Ectodermal cell (in vitro differentiated cells): ENCODE results near the gene DOCK6.
"Not testable (repeated sequence)": the region's sequence is repeated elsewhere in the genome, so short reads cannot be mapped to it uniquely, and the experiment has no call there.

Experiments
- H3K27ac ChIP-seq: 2 replicates; pipeline ENCODE4 v1.7.0; 2013; ENCODE audit warnings: mild to moderate bottlenecking, low read depth, low read length; ENCODE audit not compliant: insufficient read depth, poor library complexity, severe bottlenecking
- H3K27me3 ChIP-seq: 2 replicates; pipeline ENCODE4 v1.7.0; 2013; ENCODE audit warnings: mild to moderate bottlenecking, low read length; ENCODE audit not compliant: insufficient read depth, control insufficient read depth, poor library complexity, severe bottlenecking
- H3K36me3 ChIP-seq: one replicate; pipeline ENCODE4 v1.7.0; 2013; ENCODE audit warnings: low read length; ENCODE audit not compliant: control insufficient read depth, insufficient read depth
- H3K4me1 ChIP-seq: one replicate; pipeline ENCODE4 v1.7.0; 2013; ENCODE audit warnings: low read length; ENCODE audit not compliant: control insufficient read depth, insufficient read depth
- H3K4me3 ChIP-seq: 2 replicates; pipeline ENCODE4 v1.7.0; 2013; ENCODE audit warnings: low read depth, low read length, control low read depth; ENCODE audit not compliant: insufficient read depth
- H3K9me3 ChIP-seq: 2 replicates; pipeline ENCODE4 v1.7.0; 2013; ENCODE audit warnings: mild to moderate bottlenecking, low read length, moderate library complexity; ENCODE audit not compliant: control insufficient read depth
- WGBS, 2 experiments: methylation state at CpG; one replicate each; pipeline ENCODE4 v1.1.7; 2013; ENCODE audit warnings: missing lambda C conversion rate in 2 of 2; 5-methylcytosine and 5-hydroxymethylcytosine counted together

Gene DOCK6

DNA sequence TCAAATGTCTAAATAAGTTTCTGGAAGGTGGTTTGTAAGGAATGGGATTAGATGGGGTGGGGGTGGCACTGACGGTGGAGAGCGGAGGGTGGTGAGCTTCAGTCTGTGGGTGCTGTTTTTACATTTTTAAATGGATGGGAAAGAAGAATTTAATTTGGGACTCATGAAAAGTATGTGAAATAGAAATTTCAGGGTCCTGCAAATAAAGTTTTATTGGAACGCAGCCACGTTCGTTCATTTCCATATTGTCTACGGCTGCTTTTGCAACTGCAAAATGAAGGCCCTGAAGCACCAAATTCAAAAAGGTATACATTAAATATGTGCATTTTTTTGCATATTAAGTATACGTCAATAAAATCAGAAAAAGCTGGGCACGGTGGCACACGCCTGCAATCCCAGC lies 74.9 kb downstream of the DOCK6 start:
- no peaks in the 10 kb centered on the region for H3K4me1 ChIP-seq
- no peak overlapping the region for H3K27ac ChIP-seq
- no peaks in the 10 kb centered on the region for H3K9me3 ChIP-seq
- WGBS, 2 experiments = 97% methylated on average over 9 of the region's 9 CpGs
- no peaks in the 10 kb centered on the region for H3K36me3 ChIP-seq
- H3K4me3 ChIP-seq = no peak overlapping the region
- no peaks in the 10 kb centered on the region for H3K27me3 ChIP-seq

- H3K9me3 ChIP-seq = no peaks in the 10 kb centered on the region
- no peak overlapping the region for H3K27ac ChIP-seq
- no peaks in the 10 kb centered on the region for H3K4me1 ChIP-seq
- 86 to 92% methylated on average over 1 of the region's 1 CpG for WGBS, 2 experiments
- no peak overlapping the region for H3K4me3 ChIP-seq
- no peaks in the 10 kb centered on the region for H3K36me3 ChIP-seq
- no peaks in the 10 kb centered on the region for H3K27me3 ChIP-seq
Measured at GRCh38 chr19:11182994-11183393, 79.3 kb downstream of the DOCK6 start.

DNA sequence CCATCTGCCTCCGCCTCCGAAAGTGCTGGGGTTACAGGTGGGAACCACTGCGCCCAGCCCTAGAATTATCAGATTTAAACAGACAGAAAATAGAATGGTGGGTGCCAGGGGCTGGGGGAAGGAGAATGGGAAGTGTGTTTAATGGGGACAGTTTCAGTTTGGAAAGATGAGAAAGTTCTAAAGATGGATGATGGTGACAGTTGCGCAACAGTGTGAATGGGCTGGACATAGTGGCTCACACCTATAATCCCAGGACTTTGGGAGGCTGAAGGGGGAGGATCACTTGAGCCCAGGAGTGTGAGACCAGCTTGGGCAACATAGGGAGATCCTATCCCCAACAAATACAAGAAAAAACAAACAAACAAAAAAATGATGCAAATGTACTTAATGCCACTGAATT lies 80.8 kb downstream of the DOCK6 start:
- Histone ChIP-seq H3K27ac (no peak overlapping the region), H3K27me3 (no peaks in the 10 kb centered on the region), H3K4me1 (no peaks in the 10 kb centered on the region), H3K4me3 (no peak overlapping the region), H3K9me3 (no peaks in the 10 kb centered on the region), H3K36me3 (peaks cover under 1% of the 10 kb centered on the region)
- 92 to 96% methylated on average over 4 of the region's 4 CpGs for WGBS, 2 experiments

- H3K9me3 ChIP-seq, H3K4me1 ChIP-seq, H3K27me3 ChIP-seq, H3K4me3 ChIP-seq, H3K27ac ChIP-seq, H3K36me3 ChIP-seq: not testable (repeated sequence)
- 81 to 82% methylated on average over 7 to 8 of the region's 8 CpGs for WGBS, 2 experiments
Measured at GRCh38 chr19:11180975-11181374, 81.3 kb downstream of the DOCK6 start.

DNA sequence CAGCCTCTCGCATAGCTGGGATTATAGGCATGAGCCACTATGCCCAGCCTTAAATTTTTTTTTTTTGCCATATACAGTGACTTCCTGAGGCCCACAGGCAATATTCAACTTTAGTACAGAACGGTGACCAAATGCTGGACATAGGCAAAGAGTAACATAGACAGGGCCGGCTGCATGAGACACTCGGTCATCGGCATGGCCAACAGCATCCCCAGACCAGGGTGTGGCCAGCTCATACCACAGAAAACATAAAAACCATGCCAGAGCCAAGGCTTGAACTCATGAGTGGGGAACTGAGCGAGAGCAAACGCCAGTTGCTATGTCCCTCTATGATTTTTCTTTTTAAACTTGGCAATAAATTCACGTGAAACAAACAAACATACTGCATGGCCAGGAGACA lies 82.0 kb downstream of the DOCK6 start:
- Histone ChIP-seq H3K4me1 (no peaks in the 10 kb centered on the region), H3K27me3 (no peaks in the 10 kb centered on the region), H3K36me3 (peaks cover 7% of the 10 kb centered on the region), H3K9me3 (no peaks in the 10 kb centered on the region), H3K27ac (no peak overlapping the region), H3K4me3 (no peak overlapping the region)
- 94 to 96% methylated on average over 8 of the region's 8 CpGs for WGBS, 2 experiments

GRCh38 chr19:11179716-11180297 lies 82.5 kb downstream of the DOCK6 start:
- no peak overlapping the region for H3K27ac ChIP-seq
- 90 to 93% methylated on average over 11 of the region's 11 CpGs for WGBS, 2 experiments
- H3K9me3 ChIP-seq = no peaks in the 10 kb centered on the region
- H3K4me1 ChIP-seq = no peaks in the 10 kb centered on the region
- peaks cover 7% of the 10 kb centered on the region for H3K36me3 ChIP-seq
- no peaks in the 10 kb centered on the region for H3K27me3 ChIP-seq
- H3K4me3 ChIP-seq = no peak overlapping the region

DNA sequence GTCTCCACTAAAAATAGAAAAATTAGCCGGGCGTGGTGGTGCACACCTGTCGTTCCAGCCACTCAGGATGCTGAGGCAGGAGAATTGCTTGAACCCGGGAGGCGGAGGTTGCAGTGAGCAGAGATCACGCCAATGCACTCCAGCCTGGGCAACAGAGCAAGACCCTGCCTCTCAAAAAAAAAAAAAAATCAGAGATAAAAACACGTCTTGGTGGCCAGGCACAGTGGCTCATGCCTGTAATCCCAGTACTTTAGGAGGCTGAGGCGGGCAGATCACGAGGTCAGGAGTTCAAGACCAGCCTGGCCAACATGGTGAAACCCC lies 83.2 kb downstream of the DOCK6 start:
- not testable (repeated sequence) for H3K9me3 ChIP-seq, H3K4me1 ChIP-seq, H3K27ac ChIP-seq, H3K27me3 ChIP-seq, H3K4me3 ChIP-seq
- WGBS, 2 experiments = 92 to 94% methylated on average over 9 of the region's 9 CpGs
- peaks cover 11% of the 10 kb centered on the region for H3K36me3 ChIP-seq

- Histone ChIP-seq H3K27ac (no peak overlapping the region), H3K4me3 (no peak overlapping the region), H3K4me1 (no peaks in the 10 kb centered on the region), H3K36me3 (peaks cover 16% of the 10 kb centered on the region), H3K27me3 (no peaks in the 10 kb centered on the region), H3K9me3 (no peaks in the 10 kb centered on the region)
- WGBS, 2 experiments = 93 to 96% methylated on average over 9 of the region's 9 CpGs
Measured at GRCh38 chr19:11177592-11177991, 84.7 kb downstream of the DOCK6 start.

DNA sequence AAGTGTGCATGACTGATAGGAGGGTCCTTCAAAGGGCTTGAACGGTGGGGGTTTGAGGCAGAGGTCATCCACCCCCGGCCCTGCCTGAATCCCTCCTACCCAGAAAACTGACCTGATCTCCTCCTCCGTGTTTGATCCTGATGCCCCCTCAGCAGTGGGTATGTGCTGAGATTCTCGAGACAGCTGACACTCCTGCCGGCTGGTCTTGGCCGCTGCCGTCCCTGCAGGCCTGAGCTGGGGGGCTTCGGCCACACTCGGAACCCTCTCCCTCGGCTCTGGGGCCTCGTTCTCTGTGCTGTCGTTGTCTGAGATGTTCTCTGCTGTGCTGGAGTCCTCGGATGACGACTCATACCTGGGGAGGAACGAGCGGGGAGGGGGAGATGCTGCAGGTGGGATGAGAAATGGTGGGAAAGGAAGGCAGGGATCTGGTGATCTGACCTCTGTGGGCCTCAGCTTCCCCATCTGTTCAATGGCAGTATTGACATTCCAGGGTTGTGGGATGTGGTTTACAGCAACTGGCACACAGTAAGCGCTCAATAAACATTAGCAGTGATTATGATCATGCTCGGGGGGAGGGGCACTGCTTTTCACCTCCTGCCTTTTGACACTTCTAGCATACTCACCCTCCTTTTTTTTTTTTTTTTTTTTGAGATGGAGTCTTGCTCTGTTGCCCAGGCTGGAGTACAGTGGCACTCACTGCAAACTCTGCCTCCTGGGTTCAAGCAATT lies 85.7 kb downstream of the DOCK6 start:
- Histone ChIP-seq H3K4me3 (no peak overlapping the region), H3K4me1 (no peaks in the 10 kb centered on the region), H3K27ac (no peak overlapping the region), H3K36me3 (peaks cover 16% of the 10 kb centered on the region), H3K27me3 (no peaks in the 10 kb centered on the region), H3K9me3 (no peaks in the 10 kb centered on the region)
- WGBS, 2 experiments = 95 to 96% methylated on average over 18 of the region's 18 CpGs

DNA sequence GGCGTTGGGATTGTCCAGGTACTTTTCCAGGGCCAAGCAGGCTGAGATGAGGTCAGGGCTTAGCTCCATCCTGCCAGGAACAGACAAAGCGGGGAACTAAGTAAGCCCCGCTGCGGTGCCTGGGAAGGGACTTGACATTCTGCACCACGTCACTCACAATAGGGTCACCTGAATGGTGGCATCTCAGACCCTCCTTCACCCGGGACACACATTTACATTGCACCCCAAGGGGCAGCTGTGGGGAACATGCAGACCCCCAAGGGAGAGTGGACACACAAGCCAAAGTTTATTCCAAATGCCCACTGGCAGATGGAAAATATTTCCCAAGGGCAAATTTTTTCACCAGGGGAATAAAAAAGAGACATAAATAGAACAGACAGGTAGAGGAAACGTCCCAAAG lies 86.4 kb downstream of the DOCK6 start:
- Histone ChIP-seq H3K4me3 (no peak overlapping the region), H3K27ac (no peak overlapping the region), H3K4me1 (no peaks in the 10 kb centered on the region), H3K9me3 (no peaks in the 10 kb centered on the region), H3K36me3 (peaks cover 16% of the 10 kb centered on the region), H3K27me3 (no peaks in the 10 kb centered on the region)
- 87 to 89% methylated on average over 7 of the region's 7 CpGs for WGBS, 2 experiments
